Natural killer cell (primary cell): Measurements from ENCODE around the gene SOS1. TPM values are rescaled to one million over a fixed set of nuclear protein-coding genes. Genes with fewer than 3 reads are reported as not detected.
A peak's percentile ranks its signal among the peaks of the same experiment; 100 is the strongest.

ENCODE experiments used
- ATAC-seq, 3 donors: fragments of 150-1000 bp in 2 of 3; fragments of 200-7000 bp in 1 of 3; cut with Tn5 transposase; 1 replicate in 1 of 3; 2 replicates in 2 of 3; pipeline ENCODE4 v1.10.0; 2021; ENCODE audit warnings: mild to moderate bottlenecking in 2 of 3, moderate library complexity in 2 of 3
- DNase-seq, 2 donors: peaks; one replicate each; pipeline versions ENCODE4 v3.0.0 to v3.0.0-alpha.2; 2013 to 2021; ENCODE audit warnings: mixed read lengths in 1 of 2
- H3K27ac ChIP-seq: one replicate; pipeline ENCODE4 v1.5.1; 2013; ENCODE audit warnings: mild to moderate bottlenecking, low read length
- H3K27me3 ChIP-seq: one replicate; pipeline ENCODE4 v1.6.1; 2013; ENCODE audit warnings: low read length; ENCODE audit not compliant: control insufficient read depth, insufficient read depth
- H3K36me3 ChIP-seq: one replicate; pipeline ENCODE4 v1.6.1; 2013; ENCODE audit warnings: low read length; ENCODE audit not compliant: control insufficient read depth, insufficient read depth
- H3K4me1 ChIP-seq: one replicate; pipeline ENCODE4 v1.6.1; 2013; ENCODE audit warnings: low read length; ENCODE audit not compliant: control insufficient read depth, insufficient read depth
- H3K4me3 ChIP-seq: one replicate; pipeline ENCODE4 v1.5.1; 2013; ENCODE audit warnings: low read length
- H3K9me3 ChIP-seq: one replicate; pipeline ENCODE4 v1.6.1; 2013; ENCODE audit warnings: low read length; ENCODE audit not compliant: control insufficient read depth, insufficient read depth
- H3K27ac Mint-ChIP-seq, 2 donors: one replicate each; pipeline ENCODE4 v1.8.0; 2022; ENCODE audit warnings: mild to moderate bottlenecking in 2 of 2, mixed read lengths in 2 of 2, moderate library complexity in 1 of 2
- H3K27me3 Mint-ChIP-seq, 2 donors: one replicate each; pipeline ENCODE4 v1.8.0; 2022; ENCODE audit warnings: low read depth in 2 of 2, mixed read lengths in 2 of 2
- H3K36me3 Mint-ChIP-seq: one replicate; pipeline ENCODE4 v1.8.0; 2022; ENCODE audit warnings: mixed read lengths
- H3K4me1 Mint-ChIP-seq, 2 donors: one replicate each; pipeline ENCODE4 v1.8.0; 2022; ENCODE audit warnings: mixed read lengths in 2 of 2
- H3K4me3 Mint-ChIP-seq: one replicate; pipeline ENCODE4 v1.8.0; 2022; ENCODE audit warnings: mild to moderate bottlenecking, moderate library complexity, mixed read lengths
- H3K9me3 Mint-ChIP-seq, 2 donors: one replicate each; pipeline ENCODE4 v1.8.0; 2022; ENCODE audit warnings: mixed read lengths in 2 of 2
- CTCF ChIP-seq: fragments of 200-600 bp; IDR thresholded peaks from one replicate; pipeline ENCODE4 v1.8.0; 2022; ENCODE audit warnings: antibody characterized with exemption
- WGBS: methylation state at CpG from one replicate; pipeline ENCODE4 v1.1.7; 2013; ENCODE audit warnings: missing lambda C conversion rate; ENCODE audit not compliant: insufficient coverage; 5-methylcytosine and 5-hydroxymethylcytosine counted together
- intact Hi-C: fragments of 100-400 bp; cut with micrococcal nuclease; formaldehyde crosslinking; loops from one replicate; pipeline ENCODE4 v1.14.2; 2022
- total RNA-seq, 4 donors: library from RNA; stranded (reverse); fragments of 120-200 nt in 1 of 4; gene quantifications; one replicate each; pipeline versions ENCODE4 v1.2.3 to v1.2.4, GENCODE V29; 2013 to 2022

Gene SOS1
- total RNA-seq, 3 donors from 2014 or later (not counting 1 experiment from before 2014, with no cell fraction given): 32.6 to 73.9 (median 52.7) TPM

- H3K36me3 Mint-ChIP-seq: no peaks in the 10 kb centered on the region
- no peak for TF ChIP-seq CTCF
- Histone ChIP-seq H3K9me3 (no peaks in the 10 kb centered on the region), H3K4me3 (peak overlapping the region; percentile 65), H3K27ac (peak overlapping the region; percentile 76), H3K27me3 (no peaks in the 10 kb centered on the region), H3K4me1 (peaks cover 37% of the 10 kb centered on the region), H3K36me3 (no peaks in the 10 kb centered on the region)
- peaks cover 48 to 51% of the 10 kb centered on the region in 2 donors for H3K4me1 Mint-ChIP-seq
- H3K4me3 Mint-ChIP-seq: peak overlapping the region; percentile 90
- no peak for ATAC-seq
- intact Hi-C loops: loop anchor here (10.0 kb wide), 2 partner anchors 369 to 749 kb away; partner anchors contain the start of genes ATL2 and SRSF7
- no peaks in the 10 kb centered on the region for H3K9me3 Mint-ChIP-seq
- no peak for DNase-seq
- WGBS: 65% methylated on average over 21 of the region's 25 CpGs
- no peaks in the 10 kb centered on the region for H3K27me3 Mint-ChIP-seq
- peak overlapping the region; percentile 89 to 96 for H3K27ac Mint-ChIP-seq
These were observed 2.7 kb upstream of the SOS1 start for GRCh38 chr2:39123436-39123999.

DNA sequence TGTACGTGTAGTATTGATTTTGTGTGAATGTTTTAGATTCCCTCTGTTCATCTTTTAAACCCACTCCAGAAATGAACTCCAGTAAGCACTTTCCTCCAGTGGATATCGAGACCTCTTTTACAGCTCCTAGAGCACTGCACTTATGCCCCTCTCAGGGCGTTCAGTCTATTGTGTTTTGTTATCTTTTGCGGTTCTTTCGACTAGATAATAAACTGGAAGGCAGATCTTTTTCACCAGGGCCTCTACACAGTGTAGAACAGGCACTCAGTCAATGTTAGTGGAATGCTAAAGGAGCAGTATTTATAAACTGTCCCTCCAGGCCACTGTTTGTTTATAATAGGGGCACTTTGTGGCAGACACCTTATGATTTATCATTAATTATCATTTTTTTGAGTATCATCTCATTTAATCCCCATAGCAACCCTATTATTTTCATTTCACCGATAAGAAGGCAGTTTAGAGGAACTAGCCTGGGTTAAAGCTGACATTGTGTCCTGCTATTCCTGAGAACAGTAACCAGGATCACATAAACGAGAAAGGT lies 742 bp upstream of the SOS1 start:
- ATAC-seq: no peak
- peak overlapping the region; percentile 95 for H3K4me3 Mint-ChIP-seq
- H3K9me3 Mint-ChIP-seq: no peaks in the 10 kb centered on the region
- 59% methylated on average over 6 of the region's 7 CpGs for WGBS
- no peak for DNase-seq
- Histone ChIP-seq H3K36me3 (no peaks in the 10 kb centered on the region), H3K4me3 (peak overlapping the region; percentile 80), H3K9me3 (no peaks in the 10 kb centered on the region), H3K27ac (peak overlapping the region; percentile 94), H3K4me1 (peaks cover 31% of the 10 kb centered on the region), H3K27me3 (no peaks in the 10 kb centered on the region)
- TF ChIP-seq CTCF: no peak
- peaks cover 56 to 58% of the 10 kb centered on the region in 2 donors for H3K4me1 Mint-ChIP-seq
- intact Hi-C loops: loop anchor here (1.0 to 10.0 kb wide), 3 partner anchors 107 to 747 kb away; partner anchors contain the start of genes ATL2 and SRSF7
- no peaks in the 10 kb centered on the region for H3K27me3 Mint-ChIP-seq
- peak overlapping the region; percentile 89 to 97 for H3K27ac Mint-ChIP-seq
- no peaks in the 10 kb centered on the region for H3K36me3 Mint-ChIP-seq

DNA sequence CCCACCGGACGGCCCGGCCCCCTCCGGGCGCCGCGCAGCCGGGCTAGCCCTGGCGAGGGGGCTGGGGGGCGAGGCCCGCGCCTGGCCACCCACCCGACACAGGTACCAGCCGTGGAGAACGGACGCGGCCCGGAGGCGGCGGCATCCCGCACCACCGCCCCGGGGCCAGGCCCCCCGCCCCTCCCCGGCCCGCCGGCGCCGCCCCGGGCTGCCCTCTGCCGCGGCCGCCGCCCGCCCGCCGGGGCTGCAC lies 405 bp downstream of the SOS1 start:
- no peaks in the 10 kb centered on the region for H3K27me3 Mint-ChIP-seq
- H3K4me1 ChIP-seq: peaks cover 31% of the 10 kb centered on the region
- H3K9me3 ChIP-seq: no peaks in the 10 kb centered on the region
- ATAC-seq (peak in 2 of 3 donors; percentile 6 to 24), DNase-seq (no peak)
- peaks cover 66% of the 10 kb centered on the region in 2 donors for H3K4me1 Mint-ChIP-seq
- peak overlapping the region in 1 of 2 donors; percentile 97 for H3K27ac Mint-ChIP-seq
- TF ChIP-seq CTCF: no peak
- 0% methylated on average over 37 of the region's 37 CpGs for WGBS
- no peak overlapping the region for H3K4me3 Mint-ChIP-seq
- intact Hi-C loops: loop anchor here (10.0 kb wide), 2 partner anchors 366 to 746 kb away; partner anchors contain the start of genes ATL2 and SRSF7
- H3K36me3 ChIP-seq: no peaks in the 10 kb centered on the region
- peak overlapping the region; percentile 80 for H3K4me3 ChIP-seq
- H3K36me3 Mint-ChIP-seq: no peaks in the 10 kb centered on the region
- peak overlapping the region; percentile 94 for H3K27ac ChIP-seq
- no peaks in the 10 kb centered on the region for H3K9me3 Mint-ChIP-seq
- H3K27me3 ChIP-seq: no peaks in the 10 kb centered on the region
